Right lobe of liver (tissue), 6 donors: Measurements from ENCODE around the gene TTC13. TPM values are rescaled to one million over a fixed set of nuclear protein-coding genes. Genes with fewer than 3 reads are reported as not detected.

Source experiments
- ATAC-seq, 4 donors: fragments of 200-7000 bp; cut with Tn5 transposase; one replicate each; pipeline ENCODE4 v1.9.1; 2020; ENCODE audit warnings: mild to moderate bottlenecking in 4 of 4, moderate library complexity in 4 of 4
- DNase-seq, 3 donors: peaks; one replicate each; pipeline ENCODE4 v3.0.0-alpha.2; 2020
- H3K27ac ChIP-seq, 3 donors: fragments of 200-600 bp; one replicate each; pipeline ENCODE4 v1.8.0; 2022
- H3K27me3 ChIP-seq, 2 donors: fragments of 200-600 bp; one replicate each; pipeline ENCODE4 v1.8.0; 2022
- H3K36me3 ChIP-seq, 4 donors: fragments of 200-600 bp; sonication (generic) in 1 of 4; one replicate each; pipeline versions ENCODE4 v1.5.1 to v1.8.0; 2017 to 2022; ENCODE audit warnings: control low read depth in 1 of 4
- H3K4me1 ChIP-seq, 4 donors: fragments of 200-600 bp; sonication (generic) in 1 of 4; one replicate each; pipeline versions ENCODE4 v1.5.1 to v1.8.0; 2017 to 2022; ENCODE audit warnings: control low read depth in 1 of 4
- H3K4me3 ChIP-seq, 3 donors: fragments of 200-600 bp; one replicate each; pipeline ENCODE4 v1.8.0; 2022
- H3K9me3 ChIP-seq, 4 donors: fragments of 200-600 bp; sonication (generic) in 1 of 4; one replicate each; pipeline versions ENCODE4 v1.5.1 to v1.8.0; 2017 to 2022; ENCODE audit warnings: control low read depth in 1 of 4
- CTCF ChIP-seq, 4 donors: fragments of 200-600 bp in 3 of 4; fragments of 450-650 bp in 1 of 4; IDR thresholded peaks; one replicate each; pipeline versions ENCODE4 v1.5.1 to v1.8.0; 2016 to 2022; ENCODE audit warnings: antibody characterized with exemption in 4 of 4, mild to moderate bottlenecking in 2 of 4
- POLR2A ChIP-seq: fragments of 450-650 bp; IDR thresholded peaks from one replicate; pipeline ENCODE4 v1.6.1; 2017; ENCODE audit warnings: antibody characterized with exemption, mild to moderate bottlenecking
- WGBS: methylation state at CpG from one replicate; pipeline ENCODE4 v1.1.6; 2018; ENCODE audit warnings: low coverage, low lambda C conversion rate; ENCODE audit not compliant: insufficient coverage; ENCODE audit errors: missing lambda C conversion rate; 5-methylcytosine and 5-hydroxymethylcytosine counted together
- intact Hi-C, 2 donors: fragments of 100-400 bp; cut with DNase I; formaldehyde crosslinking; loops; one replicate each; pipeline versions ENCODE4 v1.11.2 to v1.14.1; 2022
- total RNA-seq, 6 experiments: library from RNA; depleted of rRNA in 2 of 6; stranded (reverse); fragments of >200 nt in 2 of 6; fragmentation: NEBNext Ultra II Directional in 3 of 6; extraction: Animal tissue kit (Norgen Biotek cat#: 25700) in 3 of 6; gene quantifications; one replicate each; pipeline versions ENCODE4 v1.1.0 to v1.2.4, GENCODE V29; 2016 to 2023
- donor health status: DM: no; HTN: yes; CAD: no.
- donor health status: DM: no; HTN: no; CAD: no.
- donor health status: DM: no; HTN: no; CAD: no.
- donor health status: DM: no; HTN: yes; CAD: no.
- donor health status: DM: no; HTN: yes; CAD: no.

The TTC13 gene
- total RNA-seq, 6 experiments from 2014 or later: 5.3 to 10.7 (median 6.2) TPM

- DNase-seq (no peak), ATAC-seq (no peak)
- TF ChIP-seq CTCF (IDR thresholded peaks at IDR 0.05) (no peak), POLR2A (no peak)
- Histone ChIP-seq H3K27me3 (no peaks in the 10 kb centered on the region), H3K4me1 (no peaks in the 10 kb centered on the region), H3K36me3 (no peaks in the 10 kb centered on the region), H3K9me3 (no peaks in the 10 kb centered on the region), H3K27ac (no peak overlapping the region), H3K4me3 (no peak overlapping the region)
- 40% methylated on average over 2 of the region's 2 CpGs for WGBS
- intact Hi-C loops: no loop called here
Measured at GRCh38 chr1:230891413-230891812, 87.2 kb downstream of the TTC13 start.

- intact Hi-C loops: no loop called here
- WGBS: 87% methylated on average over 2 of the region's 2 CpGs
- no peak overlapping the region for H3K27ac ChIP-seq
- no peak overlapping the region for H3K4me3 ChIP-seq
- no peak for ATAC-seq
- no peaks in the 10 kb centered on the region for H3K9me3 ChIP-seq
- TF ChIP-seq POLR2A (no peak), CTCF (IDR thresholded peaks at IDR 0.05) (no peak)
- H3K4me1 ChIP-seq: no peaks in the 10 kb centered on the region
- no peaks in the 10 kb centered on the region for H3K27me3 ChIP-seq
- no peaks in the 10 kb centered on the region for H3K36me3 ChIP-seq
- no peak for DNase-seq
Measured at GRCh38 chr1:230884646-230885045, 94.0 kb downstream of the TTC13 start.

DNA sequence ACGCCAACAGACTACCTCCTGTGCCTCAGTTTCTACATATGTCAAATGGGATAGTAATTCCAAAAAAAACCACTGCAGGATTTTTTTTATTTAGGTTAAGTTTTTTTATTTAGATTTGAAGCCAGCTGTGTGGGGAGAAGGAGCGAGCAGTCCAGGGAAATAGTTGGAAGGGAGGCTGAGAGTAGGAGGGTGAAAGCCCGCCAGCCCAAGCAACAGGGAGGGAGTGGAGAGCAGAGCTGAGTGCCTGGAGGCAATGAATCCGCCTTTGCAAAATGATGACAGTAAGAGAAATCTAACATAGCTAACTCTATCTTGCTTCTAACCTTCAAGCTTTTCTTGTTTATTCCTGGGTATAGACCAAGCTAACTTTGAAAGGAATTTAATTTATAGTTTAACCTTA lies 94.7 kb downstream of the TTC13 start:
- Histone ChIP-seq H3K9me3 (no peaks in the 10 kb centered on the region), H3K4me3 (no peak overlapping the region), H3K27me3 (no peaks in the 10 kb centered on the region), H3K4me1 (no peaks in the 10 kb centered on the region), H3K27ac (no peak overlapping the region), H3K36me3 (no peaks in the 10 kb centered on the region)
- no peak for TF ChIP-seq CTCF (IDR thresholded peaks at IDR 0.05)
- 48% methylated on average over 4 of the region's 4 CpGs for WGBS
- ATAC-seq (no peak), DNase-seq (no peak)
- intact Hi-C loops: no loop called here

GRCh38 chr1:230879778-230880177 lies 98.9 kb downstream of the TTC13 start:
- WGBS: 32% methylated on average over 8 of the region's 8 CpGs
- Histone ChIP-seq H3K27me3 (no peaks in the 10 kb centered on the region), H3K27ac (no peak overlapping the region), H3K36me3 (no peaks in the 10 kb centered on the region), H3K4me1 (no peaks in the 10 kb centered on the region), H3K4me3 (no peak overlapping the region), H3K9me3 (no peaks in the 10 kb centered on the region)
- ATAC-seq: no peak
- TF ChIP-seq POLR2A (no peak), CTCF (IDR thresholded peaks at IDR 0.05) (no peak)
- intact Hi-C loops: no loop called here
- no peak for DNase-seq

DNA sequence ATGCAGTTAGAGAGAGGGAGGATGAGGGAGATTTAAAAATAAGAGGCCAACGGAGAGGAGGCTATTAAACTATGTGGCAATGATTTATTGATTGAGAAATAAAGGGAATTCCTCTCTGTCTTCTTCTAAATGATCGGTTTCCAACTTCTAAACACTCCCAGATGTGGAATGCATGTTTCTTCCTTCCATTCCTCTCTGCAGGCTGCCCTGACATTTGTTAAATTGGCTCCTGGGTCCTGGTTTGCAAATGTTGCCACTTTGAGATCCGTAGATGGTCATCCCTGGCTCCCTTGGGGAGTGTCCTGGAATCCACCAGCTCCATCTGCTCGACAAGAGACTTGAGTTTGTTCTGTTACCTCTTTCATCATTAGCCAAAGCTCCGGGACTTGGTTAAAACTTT lies 100.1 kb downstream of the TTC13 start:
- TF ChIP-seq POLR2A (no peak), CTCF (IDR thresholded peaks at IDR 0.05) (no peak)
- no peaks in the 10 kb centered on the region for H3K9me3 ChIP-seq
- DNase-seq (no peak), ATAC-seq (no peak)
- no peaks in the 10 kb centered on the region for H3K36me3 ChIP-seq
- no peak overlapping the region for H3K4me3 ChIP-seq
- 31% methylated on average over 5 of the region's 5 CpGs for WGBS
- H3K27me3 ChIP-seq: no peaks in the 10 kb centered on the region
- no peaks in the 10 kb centered on the region for H3K4me1 ChIP-seq
- intact Hi-C loops: no loop called here
- no peak overlapping the region for H3K27ac ChIP-seq
